Measurements from ENCODE around the gene SLC5A10.

SLC5A10 gene

DNA sequence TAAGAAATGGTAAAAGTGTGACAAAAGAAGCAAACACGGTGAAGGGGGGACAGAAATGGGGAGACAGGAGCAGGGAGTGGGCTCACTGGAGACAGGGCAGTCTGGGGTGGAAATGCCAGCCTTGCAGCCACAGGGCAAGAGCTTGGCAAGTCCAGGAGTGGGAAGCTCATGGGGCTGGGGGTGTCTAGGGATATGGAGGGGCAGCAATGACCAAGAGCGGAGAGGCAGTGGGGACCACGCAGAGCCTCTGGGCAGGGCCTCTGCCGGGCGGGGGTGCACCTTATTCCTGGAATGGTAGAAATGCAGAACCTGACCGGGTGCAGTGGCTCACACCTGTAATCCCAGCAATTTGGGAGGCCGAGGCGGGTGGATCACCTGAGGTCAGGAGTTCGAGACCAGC is 12.6 kb downstream of the SLC5A10 start:
- no peak for DNase-seq (ENCODE audit: low read depth in 2 of 2)

DNA sequence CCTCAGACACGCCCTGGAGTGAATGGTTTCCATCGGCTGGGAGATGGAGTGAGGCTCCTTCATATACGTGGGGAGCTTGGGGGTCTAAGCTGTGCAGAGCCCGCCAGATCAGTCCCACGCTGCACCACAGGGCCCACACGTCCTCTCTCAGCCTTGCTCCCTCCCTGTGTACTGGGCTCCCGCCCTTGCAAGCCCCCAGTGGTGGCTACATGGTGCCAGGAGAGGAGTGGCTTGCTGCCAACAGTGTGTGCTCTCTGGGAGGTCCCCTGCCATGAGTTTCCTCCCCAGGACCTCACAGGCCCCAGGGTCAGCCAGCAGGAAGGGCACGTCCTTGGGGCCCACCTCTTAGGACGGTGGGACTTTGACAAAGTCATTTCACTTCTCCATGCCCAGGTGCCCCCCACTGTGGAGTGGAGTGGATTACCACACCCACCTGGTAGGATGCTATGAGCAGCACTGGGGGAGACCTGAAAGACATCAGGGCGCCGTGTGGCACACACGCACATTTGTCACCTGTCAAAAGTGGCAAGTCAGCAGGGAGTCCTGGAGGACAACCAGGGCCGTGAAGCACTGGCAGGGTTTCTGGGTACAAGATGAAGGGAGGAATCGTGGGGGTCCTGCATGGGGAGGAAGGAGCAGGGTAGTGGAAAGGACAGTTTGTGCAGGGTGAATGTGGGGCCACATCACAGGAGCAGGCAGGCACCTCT is 13.7 kb downstream of the SLC5A10 start:
- DNase-seq (ENCODE audit: low read depth in 2 of 2), result no peak

DNA sequence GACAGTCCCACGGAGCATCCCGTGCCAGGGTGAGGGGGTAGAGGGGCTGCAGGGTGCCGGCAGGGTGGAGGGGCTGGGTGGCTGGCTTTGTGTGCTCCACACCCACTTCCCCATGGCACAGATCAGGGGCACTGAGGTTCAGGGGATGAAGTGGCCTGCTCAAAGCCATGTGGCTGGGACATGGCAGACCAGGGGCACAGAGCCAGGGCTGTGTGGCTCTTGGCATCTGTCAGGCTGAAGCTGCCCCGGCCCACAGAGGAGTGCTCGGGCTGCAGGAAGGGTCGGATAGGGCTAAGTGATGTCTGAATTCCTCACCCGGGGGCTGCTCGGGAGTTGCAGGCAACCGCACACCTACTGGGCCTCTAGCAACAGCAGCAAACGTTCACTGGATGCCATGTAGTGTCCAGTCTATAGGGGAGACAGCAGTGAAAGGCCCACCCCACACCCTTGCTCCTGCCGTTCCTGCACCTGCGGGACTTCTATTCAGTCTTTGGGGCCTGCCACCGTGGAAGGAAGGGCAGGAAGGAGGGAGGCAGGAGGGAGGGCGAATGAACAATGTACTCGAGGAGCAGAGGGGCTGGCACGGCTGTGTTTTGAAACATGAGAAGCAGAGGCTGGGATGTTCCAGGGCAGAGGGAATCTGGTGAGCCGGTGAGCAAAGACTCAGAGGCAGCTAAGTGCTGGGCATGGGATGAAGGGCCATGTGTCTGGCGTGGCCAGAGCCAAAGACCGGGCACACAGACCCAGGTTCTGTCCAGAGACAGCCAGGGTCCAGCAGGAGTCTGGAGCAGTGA is 15.1 kb downstream of the SLC5A10 start:
- DNase-seq (ENCODE audit: low read depth in 2 of 2), result no peak

DNA sequence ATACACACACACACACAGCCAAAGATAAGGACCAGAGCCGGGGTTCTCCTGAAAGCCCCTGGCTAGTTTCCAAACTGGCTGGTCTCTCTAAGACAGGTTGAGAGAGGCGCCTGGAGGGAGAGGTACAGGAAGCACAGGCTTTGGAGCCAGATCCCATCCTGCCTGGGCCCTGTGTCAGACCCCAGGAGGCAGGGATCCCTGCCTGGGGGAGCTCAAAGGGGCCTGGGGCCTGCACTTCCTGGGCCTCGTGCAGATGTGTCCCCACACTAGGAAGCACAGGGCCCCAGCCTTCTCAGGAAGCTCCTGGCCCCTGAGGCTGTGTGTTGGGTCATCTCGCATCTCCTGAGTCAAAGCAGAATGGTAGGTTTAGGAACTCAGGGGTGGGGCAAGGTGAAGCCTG is 16.0 kb downstream of the SLC5A10 start:
- no peak for DNase-seq (ENCODE audit: low read depth in 2 of 2)

DNA sequence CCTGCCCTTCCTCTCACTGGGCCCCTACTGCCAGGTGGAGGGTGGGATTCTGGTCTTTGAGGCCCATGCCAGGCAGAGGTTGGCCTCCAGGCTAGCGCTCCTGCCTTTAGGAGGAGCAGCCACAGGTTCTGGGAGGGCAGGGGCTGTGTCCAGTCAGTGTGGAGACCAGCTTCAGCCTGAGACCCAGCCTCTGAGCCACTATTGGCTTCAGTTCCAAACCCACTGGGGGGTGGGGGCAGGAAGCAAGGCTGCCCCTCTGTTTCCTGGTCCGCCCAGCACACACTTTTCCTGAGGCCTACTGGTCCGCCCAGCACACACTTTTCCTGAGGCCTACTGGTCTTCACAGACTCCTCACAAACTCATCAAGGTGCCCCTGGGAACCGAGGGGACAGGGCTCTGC is 16.4 kb downstream of the SLC5A10 start:
- no peak for DNase-seq (ENCODE audit: low read depth in 2 of 2)

DNA sequence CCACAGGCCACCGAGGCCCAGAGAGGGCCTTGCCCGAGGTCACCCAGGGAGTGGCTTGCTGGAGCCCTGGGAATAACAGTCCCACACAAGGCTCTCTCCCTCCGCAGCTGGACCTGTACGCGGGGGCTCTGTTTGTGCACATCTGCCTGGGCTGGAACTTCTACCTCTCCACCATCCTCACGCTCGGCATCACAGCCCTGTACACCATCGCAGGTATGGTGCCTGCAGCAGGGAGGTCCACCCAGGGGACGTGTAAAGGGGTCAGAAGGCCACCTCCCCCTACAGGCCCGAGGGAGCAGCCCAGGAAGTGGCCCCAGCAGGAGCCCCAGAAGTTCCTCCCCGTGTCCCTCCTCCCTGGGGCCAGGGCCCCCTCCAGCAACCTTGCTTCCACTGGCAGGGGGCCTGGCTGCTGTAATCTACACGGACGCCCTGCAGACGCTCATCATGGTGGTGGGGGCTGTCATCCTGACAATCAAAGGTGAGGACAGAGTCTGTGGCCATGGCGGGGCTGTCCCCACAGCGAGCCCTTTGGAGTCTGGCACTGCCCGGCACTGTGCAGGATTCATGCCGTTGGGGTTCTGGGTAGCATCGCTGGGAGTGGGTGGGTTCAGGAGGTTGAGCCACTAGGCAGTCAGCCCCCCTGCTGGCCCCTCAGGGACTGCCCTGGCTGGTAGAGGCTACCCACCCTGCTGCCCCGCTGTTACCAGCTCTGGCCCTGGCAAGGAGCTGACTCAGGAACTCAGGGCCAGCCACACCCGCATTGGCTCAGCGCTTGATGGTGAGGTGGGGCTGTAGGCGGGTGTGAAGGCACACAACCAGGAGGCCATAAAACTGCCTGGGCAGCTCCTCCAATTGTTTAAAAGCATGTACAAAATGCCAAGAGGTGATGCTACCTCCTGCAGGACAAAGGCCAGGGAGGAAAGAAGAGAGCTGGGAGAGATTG is 17.3 kb downstream of the SLC5A10 start:
- no peak for DNase-seq (ENCODE audit: low read depth in 2 of 2)

DNA sequence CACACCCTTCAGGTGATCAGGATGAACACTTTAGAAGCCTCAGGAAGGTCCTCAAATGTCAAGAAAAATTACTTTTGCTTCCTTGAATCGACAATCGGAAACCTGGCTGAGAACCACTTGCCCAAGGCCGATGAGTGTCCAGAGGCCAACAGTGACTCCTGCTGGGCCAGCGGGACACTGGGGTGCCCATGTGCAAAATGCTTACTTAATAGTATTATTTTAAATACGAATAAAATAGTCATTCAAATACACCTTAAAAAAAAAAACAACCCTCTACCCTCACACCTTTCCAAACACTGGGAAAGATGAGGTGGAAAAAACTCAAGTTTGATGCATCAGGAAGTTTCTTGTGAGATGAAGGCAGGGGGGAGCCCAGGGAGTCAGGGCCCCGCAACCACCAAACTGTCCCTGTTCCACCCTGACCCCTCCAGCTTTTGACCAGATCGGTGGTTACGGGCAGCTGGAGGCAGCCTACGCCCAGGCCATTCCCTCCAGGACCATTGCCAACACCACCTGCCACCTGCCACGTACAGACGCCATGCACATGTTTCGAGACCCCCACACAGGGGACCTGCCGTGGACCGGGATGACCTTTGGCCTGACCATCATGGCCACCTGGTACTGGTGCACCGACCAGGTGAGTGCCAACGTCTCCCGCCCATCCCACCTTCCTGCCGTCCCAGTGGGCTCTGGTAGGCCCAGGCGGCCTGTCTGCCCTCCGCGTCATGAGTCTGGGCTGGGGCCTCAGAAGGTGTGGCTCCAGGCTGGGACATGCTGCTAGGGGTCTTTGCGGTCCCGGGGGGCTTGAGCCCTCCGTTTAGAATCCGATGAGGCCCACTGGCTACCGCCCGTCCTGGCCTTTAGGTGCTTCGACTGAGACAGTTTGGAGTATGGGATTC is 18.9 kb downstream of the SLC5A10 start:
- DNase-seq (ENCODE audit: low read depth in 2 of 2), result no peak

DNA sequence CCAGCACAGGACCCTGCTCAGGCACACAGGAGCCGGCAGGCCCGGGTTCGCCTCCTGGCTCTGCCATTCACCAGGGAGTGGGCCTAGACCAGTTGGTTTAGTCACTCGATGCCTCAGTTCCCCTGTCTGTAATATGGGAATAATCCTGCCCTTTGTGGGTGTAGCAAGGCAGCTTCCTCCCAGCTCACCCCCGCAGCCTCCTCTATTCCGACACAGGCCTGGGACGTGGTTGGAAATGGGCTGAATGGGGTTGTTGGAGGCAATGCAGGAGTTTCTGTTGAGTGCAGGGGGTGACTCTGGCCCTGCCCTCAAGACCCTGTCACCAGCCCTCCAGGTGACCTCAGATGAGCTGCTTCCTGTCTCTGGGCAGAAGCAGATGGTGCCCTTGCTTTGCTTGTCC is 19.8 kb downstream of the SLC5A10 start:
- no peak for DNase-seq (ENCODE audit: low read depth in 2 of 2)

DNA sequence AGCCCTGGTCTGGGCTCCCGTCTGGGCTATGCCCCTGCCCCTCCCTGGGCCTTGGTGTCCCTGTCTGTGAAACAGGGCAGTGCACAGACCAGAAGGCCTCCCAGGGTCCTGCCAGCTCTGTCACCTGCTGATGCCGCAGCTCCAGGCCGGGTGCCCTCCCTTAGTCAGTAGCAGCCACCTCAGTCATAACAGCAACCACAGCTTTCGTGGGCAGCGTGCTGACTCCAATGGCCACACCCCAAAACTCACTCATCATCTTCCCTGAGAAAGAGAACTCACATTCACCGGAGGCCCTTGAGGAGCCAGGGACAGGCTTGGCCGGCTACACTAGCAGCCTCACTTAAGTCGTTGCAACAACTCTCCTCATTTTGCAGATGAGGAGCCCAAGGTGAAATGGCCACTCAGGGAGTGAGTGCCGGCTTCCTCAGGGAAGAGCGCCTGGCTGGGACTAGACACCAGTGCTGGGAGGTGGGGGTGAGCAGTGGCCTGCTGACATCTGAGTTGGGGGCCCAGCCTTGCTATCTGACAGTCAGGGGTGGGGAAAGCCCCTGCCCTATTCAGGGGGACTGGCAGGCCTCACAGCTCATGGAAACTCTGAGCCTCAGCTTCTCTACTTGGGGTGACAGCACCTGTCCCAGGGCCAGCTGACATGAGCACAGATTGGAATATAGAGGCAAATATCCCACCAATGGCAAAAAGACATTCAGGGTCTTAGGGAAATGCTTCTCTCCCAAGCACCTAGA is 22.6 kb downstream of the SLC5A10 start:
- peak in 1 of 2 donors; percentile 34 for DNase-seq (ENCODE audit: low read depth in 2 of 2)

DNA sequence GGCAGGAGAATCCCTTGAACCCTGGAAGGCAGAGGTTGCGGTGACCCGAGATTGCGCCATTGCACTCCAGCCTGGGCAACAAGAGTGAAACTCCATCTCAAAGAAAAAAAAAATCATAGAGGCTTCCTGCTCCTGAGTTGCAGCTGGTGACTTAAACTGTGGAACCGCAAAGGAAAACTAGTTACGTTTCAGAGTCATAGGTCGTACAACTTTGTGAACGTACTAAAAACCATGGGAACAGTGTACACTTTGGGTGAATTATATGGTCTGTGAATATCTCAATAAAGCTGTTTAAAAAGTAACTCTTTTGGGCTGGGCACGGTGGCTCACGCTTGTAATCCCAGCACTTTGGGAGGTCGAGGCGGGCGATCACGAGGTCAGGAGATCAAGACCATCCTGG is 23.6 kb downstream of the SLC5A10 start:
- no peak for DNase-seq (ENCODE audit: low read depth in 2 of 2)

DNA sequence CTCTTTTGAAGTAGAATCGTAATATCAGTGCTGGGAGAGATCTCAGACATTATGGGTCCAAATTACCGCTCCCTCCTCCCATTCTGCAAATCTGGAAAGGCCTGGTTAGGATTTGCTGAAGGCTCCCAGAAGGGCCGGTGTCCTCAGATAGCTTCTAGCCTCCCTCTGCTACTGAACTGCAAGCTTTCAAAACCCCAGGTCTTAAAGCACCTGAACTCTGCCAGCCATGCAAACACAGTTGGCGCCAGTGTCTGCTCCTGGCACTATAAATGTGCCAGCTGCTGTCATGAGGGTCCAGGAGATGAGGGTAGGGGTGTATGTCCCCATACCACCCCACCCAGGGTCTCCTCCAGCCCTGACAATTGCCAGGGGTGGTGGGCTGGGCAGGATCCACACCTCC is 24.2 kb downstream of the SLC5A10 start:
- DNase-seq (ENCODE audit: low read depth in 2 of 2), result no peak

DNA sequence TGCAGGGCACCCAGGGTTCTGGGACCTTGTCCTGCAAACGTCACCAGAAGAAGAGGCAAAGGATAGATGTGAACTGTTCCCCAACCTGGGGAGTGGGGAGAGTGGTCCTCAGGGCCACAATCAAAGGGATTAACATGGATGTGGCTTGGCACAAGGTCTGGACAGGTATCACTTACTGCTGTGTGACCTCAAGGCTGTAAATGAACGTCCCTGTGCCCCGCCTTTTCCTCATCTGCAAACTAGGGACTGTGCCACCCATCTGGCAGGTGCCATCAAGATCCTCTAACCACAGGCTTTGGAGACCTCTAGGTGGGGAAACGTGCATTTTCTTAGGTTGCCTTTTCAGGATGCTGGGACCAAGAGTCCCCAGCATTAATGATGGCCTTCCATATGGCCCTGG is 25.1 kb downstream of the SLC5A10 start:
- DNase-seq (ENCODE audit: low read depth in 2 of 2), result no peak

DNA sequence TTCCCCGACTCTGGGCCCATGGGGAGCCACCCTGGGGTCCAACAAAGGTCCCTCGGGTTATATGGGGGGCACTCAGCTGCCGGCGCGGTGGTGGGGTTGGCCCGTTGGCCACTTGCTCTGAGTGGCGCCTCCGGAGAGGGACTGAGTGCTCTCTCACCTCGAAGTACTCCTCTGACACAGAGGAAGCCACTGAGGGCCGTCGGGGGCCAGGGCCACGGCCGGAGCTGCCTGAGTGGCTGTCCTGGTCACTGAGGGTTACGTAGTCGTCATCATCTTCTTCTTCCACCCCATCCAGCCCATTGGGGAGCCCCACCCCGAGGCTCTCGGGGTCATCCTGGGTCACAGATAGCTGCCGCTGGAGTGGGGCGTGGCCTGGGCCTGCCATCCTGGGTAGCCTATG is 25.7 kb downstream of the SLC5A10 start:
- DNase-seq (ENCODE audit: low read depth in 2 of 2), result no peak

DNA sequence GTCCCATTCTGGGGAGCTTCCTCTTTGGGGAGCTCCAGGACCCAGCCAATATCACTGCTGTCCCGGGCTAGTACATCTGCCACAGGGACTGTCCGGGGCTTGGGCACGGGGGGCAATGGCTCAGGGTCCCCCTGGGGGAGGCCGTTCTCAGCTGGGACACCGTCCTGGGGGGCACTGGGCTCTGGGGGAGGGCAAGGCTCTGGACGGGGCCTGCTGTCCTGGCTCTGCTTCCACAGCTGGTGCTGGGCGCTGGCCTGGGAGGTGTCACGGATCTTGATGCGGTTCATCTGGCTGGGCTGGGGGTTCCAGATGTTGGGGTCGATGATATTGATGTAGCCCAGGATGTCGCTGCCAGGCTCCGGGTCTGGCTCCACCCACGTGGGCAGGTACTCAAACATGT is 26.1 kb downstream of the SLC5A10 start:
- no peak for DNase-seq (ENCODE audit: low read depth in 2 of 2)

DNA sequence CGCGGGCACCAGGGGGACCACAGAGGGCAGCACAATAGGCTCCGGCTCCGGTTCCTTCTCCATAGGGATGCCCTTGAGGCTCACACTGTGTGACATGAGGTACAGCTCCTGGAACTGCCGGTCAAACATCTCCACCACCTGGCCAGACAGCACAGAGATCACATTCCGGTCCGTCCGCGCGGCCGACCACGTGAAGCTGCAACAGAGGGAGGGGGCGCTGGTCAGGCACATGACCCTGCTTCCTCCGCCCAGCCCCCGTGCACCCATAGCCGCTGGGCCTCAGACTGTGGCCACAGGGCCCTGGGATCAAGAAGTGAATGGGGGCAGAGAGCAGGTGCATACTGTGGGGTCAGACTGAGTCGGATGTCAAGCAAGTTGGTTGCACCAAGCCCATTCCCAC is 26.7 kb downstream of the SLC5A10 start:
- no peak for DNase-seq (ENCODE audit: low read depth in 2 of 2)

DNA sequence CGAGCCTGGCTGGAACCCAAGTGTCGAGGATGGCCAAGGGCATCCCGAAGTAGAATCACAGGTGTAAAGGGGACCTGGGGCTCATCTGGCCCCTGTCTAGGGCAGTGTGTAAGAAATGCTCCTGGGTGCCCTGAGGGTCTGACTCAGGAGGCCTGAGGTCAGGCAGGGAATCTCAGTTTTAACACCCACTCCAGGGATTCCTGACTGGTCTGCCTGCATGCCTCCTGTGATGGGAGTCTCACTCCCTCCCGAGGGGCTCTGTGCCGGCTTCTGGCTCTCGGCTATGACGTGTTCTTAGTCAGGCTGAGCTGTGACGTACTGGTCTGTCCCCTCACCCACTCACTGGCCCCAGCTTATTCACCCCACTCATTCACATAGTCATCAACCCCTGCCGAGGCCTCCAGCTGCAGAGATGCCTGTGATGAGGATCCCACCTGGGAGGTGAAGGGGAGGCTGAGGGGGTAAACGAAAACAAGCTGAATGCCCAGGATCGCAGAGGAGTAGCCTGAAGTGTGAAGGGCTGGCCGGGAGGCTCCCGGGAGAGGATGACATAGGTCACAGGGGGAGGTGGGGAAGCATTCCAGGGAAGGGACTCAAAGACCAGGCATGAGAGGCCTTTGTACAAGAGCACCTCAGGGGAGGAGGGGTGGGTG is 28.8 kb downstream of the SLC5A10 start:
- no peak for DNase-seq (ENCODE audit: low read depth in 2 of 2)

DNA sequence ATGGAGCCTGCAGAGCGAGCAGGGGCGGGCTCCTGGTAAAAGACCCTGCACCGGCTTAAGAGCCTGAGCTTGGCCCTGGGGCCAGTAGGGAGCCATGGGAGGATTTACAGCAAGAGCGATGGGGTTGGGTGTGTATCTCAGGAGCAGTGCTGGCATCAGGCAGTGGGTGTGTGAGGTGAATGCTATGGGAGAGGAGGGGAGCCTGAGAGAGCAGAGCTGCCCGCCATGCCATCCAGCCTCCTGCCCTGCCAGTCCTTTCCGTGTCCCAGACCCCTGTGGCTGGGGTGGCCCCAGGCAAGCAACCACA is 29.3 kb downstream of the SLC5A10 start:
- no peak for DNase-seq (ENCODE audit: low read depth in 2 of 2)

DNA sequence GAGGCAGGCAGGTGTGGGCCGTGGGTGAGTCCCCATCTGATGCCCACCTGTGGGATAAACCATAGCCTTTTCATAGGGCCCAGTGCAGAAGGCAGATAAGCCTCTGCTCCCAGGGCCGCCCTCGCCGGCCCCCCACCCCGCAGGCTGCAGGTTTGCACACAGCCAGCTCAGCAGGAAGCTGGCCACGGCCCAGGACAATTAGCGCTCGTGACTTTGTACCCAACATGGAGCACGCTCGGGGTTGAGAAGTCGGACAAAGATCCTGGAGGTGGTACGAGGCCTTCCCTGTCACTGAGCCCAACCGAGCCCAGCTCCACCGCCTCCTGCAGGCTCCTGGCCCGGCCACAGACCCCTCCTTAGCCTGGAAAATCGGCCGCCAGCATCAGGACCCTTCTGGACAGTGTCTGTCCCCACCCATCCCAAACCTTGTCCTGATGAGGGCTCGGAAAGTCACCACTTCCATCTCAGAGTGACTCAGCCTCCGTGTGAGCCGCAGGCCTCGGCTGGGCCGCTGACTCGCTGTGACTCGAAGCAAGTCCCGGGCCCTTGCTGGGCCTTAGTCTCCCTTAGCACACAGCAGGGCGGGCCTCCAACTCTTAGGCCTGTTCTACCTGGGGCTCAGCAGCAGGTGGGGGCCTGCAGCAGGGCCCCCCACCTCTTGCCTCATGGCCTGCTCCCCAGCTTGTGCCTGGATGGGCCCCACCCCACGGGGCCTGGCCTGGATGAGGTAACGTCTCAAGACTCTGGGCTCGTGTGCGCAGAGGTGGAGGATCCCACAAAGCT is 29.9 kb downstream of the SLC5A10 start:
- no peak for DNase-seq (ENCODE audit: low read depth in 2 of 2)
